WTC11 (cell line): ENCODE data around the gene IFNG-AS1.

Source experiments
- CBFB ChIP-seq: sonication (generic); formaldehyde crosslinking; IDR thresholded peaks from 2 replicates; pipeline ENCODE4 v1.8.1; 2022; ENCODE audit warnings: mild to moderate bottlenecking, low read depth, missing genetic modification reagents
- TF ChIP-seq, protein P1 (sequence below): sonication (generic); formaldehyde crosslinking; IDR thresholded peaks from 2 replicates; pipeline ENCODE4 v1.8.0; 2023; ENCODE audit warnings: missing genetic modification reagents

DNA sequence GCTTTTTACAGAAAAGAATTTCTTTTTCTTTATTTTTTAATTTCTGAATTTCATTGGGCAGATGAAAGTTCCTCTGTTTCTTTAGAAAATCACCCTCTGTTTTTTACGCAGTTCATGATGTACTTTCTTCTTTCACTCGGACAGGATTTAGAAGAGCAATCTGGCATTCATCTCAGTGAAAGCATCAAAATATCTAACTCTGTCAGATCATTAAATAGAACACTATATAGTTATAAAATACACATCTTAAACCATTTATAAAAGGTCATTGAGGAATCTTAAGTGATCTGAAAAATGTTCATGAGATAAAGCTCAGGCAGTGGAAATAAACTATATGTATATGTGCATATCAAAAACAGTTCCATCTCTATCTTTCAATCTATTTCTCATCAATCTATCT, 3.9 kb downstream of the IFNG-AS1 start:
- TF ChIP-seq, protein P1, sequence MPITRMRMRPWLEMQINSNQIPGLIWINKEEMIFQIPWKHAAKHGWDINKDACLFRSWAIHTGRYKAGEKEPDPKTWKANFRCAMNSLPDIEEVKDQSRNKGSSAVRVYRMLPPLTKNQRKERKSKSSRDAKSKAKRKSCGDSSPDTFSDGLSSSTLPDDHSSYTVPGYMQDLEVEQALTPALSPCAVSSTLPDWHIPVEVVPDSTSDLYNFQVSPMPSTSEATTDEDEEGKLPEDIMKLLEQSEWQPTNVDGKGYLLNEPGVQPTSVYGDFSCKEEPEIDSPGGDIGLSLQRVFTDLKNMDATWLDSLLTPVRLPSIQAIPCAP (CRISPR knock-in tag): no peak
- no peak for TF ChIP-seq CBFB (CRISPR knock-in tag)
